Neural cell (in vitro differentiated cells): ENCODE measurements around the gene MED13L. TPM values are rescaled to one million over a fixed set of nuclear protein-coding genes. Genes with fewer than 3 reads are reported as not detected.

Source experiments
- H2AFZ ChIP-seq: fragments of 200-600, 300-800 bp; sonication (generic), shearing (Covaris generic); 2 replicates; pipeline ENCODE4 v1.6.0; 2014; ENCODE audit warnings: low read depth, mild to moderate bottlenecking, antibody characterized with exemption, low read length, moderate library complexity
- H3F3A ChIP-seq: fragments of 200-600 bp; shearing (Covaris generic); 2 replicates; pipeline ENCODE4 v1.6.1; 2016; ENCODE audit warnings: mild to moderate bottlenecking, moderate library complexity, mixed read lengths, antibody characterized with exemption, low read length; ENCODE audit not compliant: insufficient read depth, poor library complexity, severe bottlenecking
- H3K27ac ChIP-seq: fragments of 200-600, 300-800 bp; sonication (generic), shearing (Covaris generic); 2 replicates; pipeline ENCODE4 v1.5.1; 2014; ENCODE audit warnings: mild to moderate bottlenecking, low read length, moderate library complexity
- H3K27me3 ChIP-seq: fragments of 300-800, 200-600 bp; sonication (generic), shearing (Covaris generic); 2 replicates; pipeline ENCODE4 v1.6.0; 2014; ENCODE audit warnings: mild to moderate bottlenecking, low read depth, low read length, moderate library complexity; ENCODE audit not compliant: insufficient read depth
- H3K36me3 ChIP-seq: fragments of 300-800, 200-600 bp; sonication (generic), shearing (Covaris generic); 2 replicates; pipeline ENCODE4 v1.5.1; 2014; ENCODE audit warnings: mild to moderate bottlenecking, antibody characterized with exemption, low read length, moderate library complexity; ENCODE audit not compliant: insufficient read depth
- H3K4me2 ChIP-seq: fragments of 300-800, 200-600 bp; sonication (generic), shearing (Covaris generic); 2 replicates; pipeline ENCODE4 v1.6.0; 2014; ENCODE audit warnings: mild to moderate bottlenecking, low read length
- H3K4me3 ChIP-seq: fragments of 300-800, 200-600 bp; sonication (generic), shearing (Covaris generic); 2 replicates; pipeline ENCODE4 v1.5.1; 2014; ENCODE audit warnings: mild to moderate bottlenecking, low read length, moderate library complexity
- H3K79me2 ChIP-seq: fragments of 200-600 bp; shearing (Covaris generic); replicated peaks from 2 replicates; pipeline ENCODE4 v1.6.0; 2014; ENCODE audit warnings: mild to moderate bottlenecking, low read length, moderate library complexity; ENCODE audit not compliant: insufficient read depth
- H3K9ac ChIP-seq: fragments of 300-800, 200-600 bp; sonication (generic), shearing (Covaris generic); 2 replicates; pipeline ENCODE4 v1.6.1; 2016; ENCODE audit warnings: mild to moderate bottlenecking, low read length, mixed read lengths
- H3K9me2 ChIP-seq: fragments of 200-600 bp; shearing (Covaris generic); 2 replicates; pipeline ENCODE4 v1.6.1; 2016; ENCODE audit warnings: mild to moderate bottlenecking, low read length, mixed read lengths; ENCODE audit not compliant: insufficient read depth
- H3K9me3 ChIP-seq: fragments of 200-600, 300-800 bp; sonication (generic), shearing (Covaris generic); 2 replicates; pipeline ENCODE4 v1.6.1; 2016; ENCODE audit warnings: mild to moderate bottlenecking, mixed run types, low read length, moderate library complexity, mixed read lengths
- H4K20me1 ChIP-seq: fragments of 200-600 bp; shearing (Covaris generic); 2 replicates; pipeline ENCODE4 v1.6.1; 2016; ENCODE audit warnings: mild to moderate bottlenecking, mixed run types; ENCODE audit not compliant: insufficient read depth
- CTCF ChIP-seq: fragments of 450-650 bp; IDR thresholded peaks from 2 replicates; pipeline ENCODE4 v1.5.1; 2014; ENCODE audit warnings: antibody characterized with exemption, mild to moderate bottlenecking, moderate library complexity; ENCODE audit not compliant: poor library complexity, severe bottlenecking
- EP300 ChIP-seq: fragments of 450-650 bp; conservative IDR thresholded peaks from 2 replicates; pipeline ENCODE4 v1.6.1; 2014; ENCODE audit warnings: antibody characterized with exemption, mild to moderate bottlenecking, moderate library complexity; ENCODE audit not compliant: poor library complexity, severe bottlenecking
- EZH2 ChIP-seq: fragments of 200-600, 300-800 bp; shearing (Covaris generic), sonication (generic); IDR thresholded peaks from 2 replicates; pipeline ENCODE4 v1.6.1; 2014; ENCODE audit warnings: antibody characterized with exemption, low read length, borderline replicate concordance, mild to moderate bottlenecking; ENCODE audit not compliant: insufficient read depth, poor library complexity, severe bottlenecking
- MXI1 ChIP-seq: fragments of 450-650 bp; conservative IDR thresholded peaks from 2 replicates; pipeline ENCODE4 v1.6.1; 2014; ENCODE audit warnings: antibody characterized with exemption, mild to moderate bottlenecking; ENCODE audit not compliant: poor library complexity, severe bottlenecking
- POLR2AphosphoS5 ChIP-seq: IDR thresholded peaks from 2 replicates; pipeline ENCODE4 v1.6.1; 2012
- RAD21 ChIP-seq: fragments of 450-650 bp; conservative IDR thresholded peaks from 2 replicates; pipeline ENCODE4 v1.6.1; 2014; ENCODE audit warnings: antibody characterized with exemption, mild to moderate bottlenecking, moderate library complexity
- REST ChIP-seq: IDR thresholded peaks from 2 replicates; pipeline ENCODE4 v1.6.1; 2012; ENCODE audit warnings: borderline replicate concordance
- SMC3 ChIP-seq: fragments of 450-650 bp; conservative IDR thresholded peaks from 2 replicates; pipeline ENCODE4 v1.6.1; 2014; ENCODE audit warnings: antibody characterized with exemption, mild to moderate bottlenecking, moderate library complexity; ENCODE audit not compliant: poor library complexity
- TAF1 ChIP-seq: IDR thresholded peaks from 2 replicates; pipeline ENCODE4 v1.6.1; 2012; ENCODE audit warnings: low read depth
- polyA plus RNA-seq: library from polyadenylated mRNA; depleted of rRNA; stranded (reverse); fragments of >200 nt; gene quantifications from 2 replicates; pipeline ENCODE4 v1.2.3, GENCODE V29; 2014

The MED13L gene
- polyA plus RNA-seq, 1 donor from 2014 or later = 38.9 TPM

DNA sequence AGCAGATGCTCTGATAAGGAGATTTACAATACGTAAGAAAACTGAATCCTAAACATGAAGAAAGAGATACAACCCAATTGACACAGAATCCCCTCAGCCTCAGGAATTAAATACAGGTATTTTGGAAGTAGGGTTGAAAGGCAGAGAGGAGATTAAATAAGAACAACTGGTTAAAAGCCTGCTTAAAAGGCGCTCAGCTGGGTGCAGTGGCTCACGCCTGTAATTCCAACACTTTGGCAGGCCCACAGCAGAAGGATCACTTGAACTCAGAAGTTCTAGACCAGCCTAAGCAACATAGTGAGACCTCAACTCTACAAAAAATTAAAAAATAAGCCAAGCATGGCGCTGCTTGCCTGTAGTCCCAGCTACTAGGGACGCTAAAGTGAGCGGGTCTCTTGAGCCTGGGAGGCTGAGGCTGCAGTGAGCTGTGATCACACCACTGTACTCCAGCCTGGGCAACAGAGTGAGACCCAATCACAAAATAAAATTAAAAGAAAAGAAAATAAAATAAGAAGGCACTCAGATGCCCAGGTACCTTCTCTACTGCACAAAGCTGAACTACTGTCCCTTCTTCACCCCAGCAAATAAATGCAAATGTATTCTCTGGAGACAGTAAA is 32.9 kb downstream of the MED13L start:
- no peaks in the 10 kb centered on the region for H3K27me3 ChIP-seq
- H3K36me3 ChIP-seq = no peaks in the 10 kb centered on the region
- no peak overlapping the region for H3K4me3 ChIP-seq
- H3K79me2 ChIP-seq = peaks cover 60% of the 10 kb centered on the region
- H4K20me1 ChIP-seq = no peaks in the 10 kb centered on the region
- no peak for TF ChIP-seq EZH2
- TF ChIP-seq TAF1 = no peak
- TF ChIP-seq RAD21 = no peak
- no peak for TF ChIP-seq EP300
- no peak for TF ChIP-seq POLR2AphosphoS5
- TF ChIP-seq MXI1 = no peak
- TF ChIP-seq REST = no peak
- TF ChIP-seq SMC3 = no peak
- no peak for TF ChIP-seq CTCF
- no peak overlapping the region for H3K27ac ChIP-seq
- H3K9me2 ChIP-seq = no peaks in the 10 kb centered on the region
- H3K9ac ChIP-seq = no peak overlapping the region
- H3K4me2 ChIP-seq = no peak overlapping the region
- H2AFZ ChIP-seq = no peak overlapping the region
- H3F3A ChIP-seq = no peaks in the 10 kb centered on the region
- no peaks in the 10 kb centered on the region for H3K9me3 ChIP-seq

- Histone ChIP-seq H2AFZ (no peak overlapping the region), H3K9ac (no peak overlapping the region), H3K9me2 (no peaks in the 10 kb centered on the region), H3K36me3 (no peaks in the 10 kb centered on the region), H3K27me3 (no peaks in the 10 kb centered on the region), H3K27ac (no peak overlapping the region), H4K20me1 (no peaks in the 10 kb centered on the region), H3K9me3 (no peaks in the 10 kb centered on the region), H3K79me2 (peaks cover 60% of the 10 kb centered on the region), H3K4me2 (no peak overlapping the region), H3K4me3 (no peak overlapping the region), H3F3A (no peaks in the 10 kb centered on the region)
- TF ChIP-seq REST (no peak), SMC3 (no peak)
Measured at GRCh38 chr12:116244001-116244400, 33.5 kb downstream of the MED13L start.
